GM08714 (cell line): Measurements from ENCODE around the gene MORC3.
"Not testable (repeated sequence)": the region's sequence is repeated elsewhere in the genome, so short reads cannot be mapped to it uniquely, and the experiment has no call there.

ENCODE experiments used
- H3K4me3 ChIP-seq: fragments of 200-500 bp; sonication (Bioruptor generic); 2 replicates; pipeline ENCODE4 v1.5.1; 2014; ENCODE audit warnings: mild to moderate bottlenecking, low read length, inconsistent platforms
- ZNF274 ChIP-seq: IDR thresholded peaks from 2 replicates; pipeline ENCODE4 v1.6.1; 2012; ENCODE audit warnings: mild to moderate bottlenecking, low read depth, low read length

Gene MORC3

DNA sequence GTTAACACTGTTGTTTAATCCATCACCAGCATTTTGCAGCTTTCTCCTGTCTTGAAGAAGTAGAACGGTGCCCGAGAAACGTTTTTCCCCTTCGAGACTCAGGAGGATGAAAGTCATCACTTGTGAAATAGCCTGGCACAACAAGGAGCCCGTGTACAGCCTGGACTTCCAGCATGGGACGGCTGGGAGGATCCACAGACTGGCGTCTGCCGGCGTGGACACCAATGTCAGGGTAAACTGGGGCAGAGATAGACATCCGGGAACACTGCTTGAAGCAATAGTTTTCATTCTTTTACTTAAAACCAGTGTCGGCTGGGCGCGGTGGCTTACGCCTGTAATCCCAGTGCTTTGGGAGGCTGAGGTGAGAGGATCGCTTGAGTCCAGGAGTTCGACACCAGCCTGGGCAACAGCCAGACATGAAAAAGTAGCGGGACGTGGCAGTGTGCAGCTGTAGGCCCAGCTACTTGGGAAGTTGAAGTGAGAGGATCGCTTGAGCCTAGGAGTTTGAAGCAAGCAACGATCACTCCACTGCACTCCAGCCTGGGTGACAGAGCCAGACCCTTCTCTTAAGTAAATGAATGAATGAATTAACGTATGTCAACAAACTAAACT lies 66.1 kb downstream of the MORC3 start:
- no peak for TF ChIP-seq ZNF274
- H3K4me3 ChIP-seq = peak overlapping the region; percentile 83

GRCh38 chr21:36388096-36388495 lies 68.1 kb downstream of the MORC3 start:
- TF ChIP-seq ZNF274 = no peak
- no peak overlapping the region for H3K4me3 ChIP-seq

- no peak overlapping the region for H3K4me3 ChIP-seq
- TF ChIP-seq ZNF274 = no peak
Measured at GRCh38 chr21:36388835-36389234, 68.8 kb downstream of the MORC3 start.

- not testable (repeated sequence) for H3K4me3 ChIP-seq
Measured at GRCh38 chr21:36391649-36392048, 71.7 kb downstream of the MORC3 start.

DNA sequence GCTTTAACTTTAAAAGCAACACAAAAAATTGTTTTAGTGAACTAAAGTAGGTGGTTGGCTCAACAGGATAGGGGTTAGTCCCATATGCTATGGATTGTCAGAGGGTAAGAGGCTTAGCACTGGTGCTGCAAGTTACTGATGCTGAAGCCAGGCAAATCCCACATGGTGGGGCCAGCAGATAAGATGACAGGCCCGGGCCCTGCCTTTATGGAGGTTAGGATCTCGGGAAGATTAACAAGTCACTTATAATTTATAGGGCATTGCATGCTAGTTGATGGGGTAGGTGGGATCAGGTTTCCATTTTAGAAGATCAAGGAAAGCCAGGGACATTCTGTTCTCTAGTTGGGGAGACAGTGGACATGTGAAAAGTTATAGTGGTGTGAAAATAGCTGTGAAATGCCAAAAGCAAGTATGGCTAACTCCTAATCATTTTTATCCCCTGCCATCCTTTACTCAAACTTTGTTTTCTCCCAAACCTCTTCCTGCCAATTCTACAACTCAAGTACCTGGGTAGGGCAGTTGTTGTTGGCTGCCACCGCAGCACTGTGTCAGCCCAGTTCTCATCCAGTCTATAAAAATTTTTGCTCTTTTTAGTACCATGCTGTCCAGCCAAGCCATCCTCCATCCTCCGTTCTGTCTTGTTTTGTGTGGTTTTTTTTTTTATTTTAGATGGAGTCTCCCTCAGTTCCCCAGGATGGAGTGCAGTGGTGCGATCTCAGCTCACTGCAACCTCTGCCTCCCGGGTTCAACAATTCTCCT lies 75.5 kb downstream of the MORC3 start:
- no peak overlapping the region for H3K4me3 ChIP-seq
- no peak for TF ChIP-seq ZNF274

- no peak overlapping the region for H3K4me3 ChIP-seq
- TF ChIP-seq ZNF274 = no peak
Measured at GRCh38 chr21:36396325-36396724, 76.3 kb downstream of the MORC3 start.

DNA sequence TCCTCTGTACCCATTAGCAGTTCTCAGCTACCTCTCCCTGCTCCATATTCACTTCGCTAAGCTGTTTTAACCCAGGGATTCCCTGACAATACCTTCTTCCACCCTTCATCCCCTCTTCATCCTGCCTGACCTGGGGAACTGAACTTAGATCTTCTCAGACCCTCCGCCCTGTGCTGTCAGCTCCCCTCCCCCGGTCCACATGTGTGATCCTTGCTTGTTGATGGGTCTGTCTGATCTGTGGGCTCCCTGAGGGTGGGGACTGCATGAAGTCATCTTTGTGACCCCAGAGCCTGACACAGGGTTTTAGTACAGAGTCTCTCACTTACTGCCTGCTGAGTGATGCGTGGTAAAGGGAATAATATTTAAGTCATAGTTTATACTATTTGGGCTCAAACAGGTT lies 77.0 kb downstream of the MORC3 start:
- no peak overlapping the region for H3K4me3 ChIP-seq
- TF ChIP-seq ZNF274 = no peak

DNA sequence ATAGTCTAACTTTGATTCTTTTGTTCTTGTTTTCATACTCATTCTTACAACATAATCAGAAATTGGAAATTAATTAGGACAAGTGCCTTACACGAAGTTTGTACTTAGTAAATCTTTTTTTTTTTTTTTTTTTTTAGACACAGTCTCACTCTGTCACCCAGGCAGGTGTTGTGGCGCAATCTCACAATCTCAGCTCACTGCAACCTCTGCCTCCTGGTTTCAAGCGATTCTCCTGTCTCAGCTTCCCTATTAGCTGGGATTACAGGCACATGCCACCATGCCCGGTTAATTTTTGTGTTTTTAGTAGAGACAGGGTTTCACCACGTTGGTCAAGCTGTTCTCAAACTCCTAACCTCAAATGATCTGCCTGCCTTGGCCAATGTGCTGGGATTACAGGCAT lies 77.6 kb downstream of the MORC3 start:
- TF ChIP-seq ZNF274 = no peak
- H3K4me3 ChIP-seq = no peak overlapping the region

DNA sequence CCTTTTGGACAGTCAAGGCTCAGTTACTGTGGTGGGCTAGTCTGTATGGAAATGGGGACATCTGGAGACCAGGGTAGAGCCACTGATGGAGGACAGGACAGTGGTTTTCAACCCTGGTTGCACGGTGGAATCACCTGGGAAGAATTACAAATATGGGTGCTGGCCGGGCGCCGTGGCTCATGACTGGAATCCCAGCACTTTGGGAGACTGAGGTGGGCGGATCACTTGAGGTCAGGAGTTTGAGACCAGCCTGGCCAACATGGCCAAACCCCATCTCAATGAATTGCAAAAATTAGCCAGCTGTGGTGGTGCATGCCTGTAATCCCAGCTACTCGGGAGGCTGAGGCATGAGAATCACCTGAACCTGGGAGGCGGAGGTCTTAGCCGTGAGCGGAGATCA lies 79.7 kb downstream of the MORC3 start:
- H3K4me3 ChIP-seq = not testable (repeated sequence)

DNA sequence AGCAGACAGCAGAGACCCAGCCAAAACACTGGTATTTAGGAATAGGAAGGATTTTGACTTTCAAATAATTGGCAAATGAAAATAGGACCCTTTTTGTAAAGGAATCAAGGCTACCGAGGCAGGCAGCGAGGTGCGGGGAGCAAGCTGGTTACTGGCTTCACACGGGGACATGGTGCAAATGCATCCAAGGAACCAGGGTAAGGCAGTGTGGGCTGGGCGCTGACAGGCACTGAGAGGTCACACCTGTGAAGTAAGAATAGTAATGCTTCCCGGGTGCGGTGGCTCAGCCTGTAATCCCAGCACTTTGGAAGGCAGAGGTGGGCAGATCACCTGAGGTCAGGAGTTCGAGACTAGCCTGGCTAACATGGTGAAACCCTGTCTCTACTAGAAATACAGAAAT lies 80.7 kb downstream of the MORC3 start:
- no peak for TF ChIP-seq ZNF274
- H3K4me3 ChIP-seq = no peak overlapping the region

DNA sequence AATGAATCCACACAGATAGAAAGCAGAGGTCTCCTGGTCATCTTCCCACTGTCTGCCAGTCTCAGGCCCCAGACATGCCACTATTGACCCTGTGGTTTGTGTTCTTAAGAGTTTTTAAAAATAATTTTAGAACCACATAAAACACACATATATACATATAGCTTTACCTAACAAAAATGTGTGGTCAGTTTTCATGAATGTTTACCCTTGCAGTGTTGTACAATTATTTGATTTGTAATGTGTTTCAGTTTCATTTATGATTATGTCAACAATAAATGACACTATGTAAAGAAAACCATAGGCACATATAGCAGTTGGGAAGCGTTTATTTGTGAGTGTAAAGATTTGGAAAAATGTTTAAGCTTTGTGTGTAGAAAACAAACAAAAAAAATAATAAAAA lies 82.3 kb downstream of the MORC3 start:
- H3K4me3 ChIP-seq = no peak overlapping the region
- no peak for TF ChIP-seq ZNF274

DNA sequence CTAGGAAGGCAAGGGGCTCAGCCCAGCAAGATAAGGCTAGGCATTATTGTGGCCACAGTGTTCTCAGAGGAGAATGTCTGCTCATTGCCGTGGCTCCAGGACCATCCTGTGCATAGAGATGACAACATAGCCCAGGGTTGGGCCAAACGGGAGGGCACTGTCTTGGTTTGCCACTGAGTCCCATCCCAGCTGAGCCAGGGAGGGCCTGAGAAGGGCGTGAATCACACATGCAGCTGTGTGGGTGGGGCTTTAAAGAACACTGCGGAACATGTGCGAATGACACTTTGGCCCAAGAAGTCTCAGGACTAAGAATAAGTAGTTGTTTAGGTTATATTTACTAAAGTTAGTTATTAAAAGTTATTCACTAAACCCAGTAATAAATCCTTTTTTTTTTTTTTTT lies 83.7 kb downstream of the MORC3 start:
- no peak for TF ChIP-seq ZNF274
- no peak overlapping the region for H3K4me3 ChIP-seq

GRCh38 chr21:36408568-36408967 lies 88.6 kb downstream of the MORC3 start:
- H3K4me3 ChIP-seq = no peak overlapping the region
- no peak for TF ChIP-seq ZNF274

GRCh38 chr21:36411301-36411700 lies 91.3 kb downstream of the MORC3 start:
- TF ChIP-seq ZNF274 = no peak
- no peak overlapping the region for H3K4me3 ChIP-seq

DNA sequence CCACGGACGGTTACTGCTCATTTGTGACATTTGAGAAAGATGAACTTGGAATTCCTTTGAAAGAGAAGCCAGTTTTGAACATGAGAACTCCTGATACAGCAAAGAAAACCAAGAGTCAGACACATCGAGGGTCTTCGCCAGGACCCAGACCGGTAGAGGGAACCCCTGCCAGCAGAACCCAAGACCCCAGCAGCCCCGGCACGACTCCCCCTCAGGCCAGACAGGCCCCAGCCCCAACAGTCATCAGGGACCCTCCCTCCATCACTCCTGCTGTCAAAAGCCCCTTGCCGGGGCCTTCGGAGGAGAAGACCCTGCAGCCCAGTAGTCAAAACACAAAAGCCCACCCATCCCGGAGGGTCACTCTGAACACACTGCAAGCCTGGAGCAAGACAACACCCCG lies 92.9 kb downstream of the MORC3 start:
- TF ChIP-seq ZNF274 = no peak

DNA sequence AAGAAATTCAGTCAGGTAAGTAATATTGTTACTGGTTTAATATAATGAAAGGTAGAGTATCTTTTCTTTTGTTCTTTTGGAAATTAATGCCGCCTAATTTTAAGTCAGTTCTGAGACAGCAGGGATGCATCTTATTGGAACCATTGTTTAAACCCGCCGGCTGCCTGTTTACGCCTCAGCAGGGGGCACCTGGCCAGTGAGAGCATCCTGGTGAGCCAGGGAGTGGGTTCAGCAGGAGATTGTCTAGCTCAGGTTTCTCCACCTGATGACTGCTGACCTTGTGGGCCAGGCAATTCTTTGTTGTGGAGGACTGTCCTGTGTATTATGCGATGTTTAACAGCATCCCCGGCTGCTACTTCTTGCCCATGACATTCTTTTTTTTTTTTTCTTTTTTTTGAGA lies 95.4 kb downstream of the MORC3 start:
- TF ChIP-seq ZNF274 = no peak
- no peak overlapping the region for H3K4me3 ChIP-seq

More for the DNA sequence above, 92.9 kb downstream of the MORC3 start:
- H3K4me3 ChIP-seq = no peak overlapping the region
